Fibroblast of the aortic adventitia (primary cell): ENCODE data around the gene BIRC2. TPM values are rescaled to one million over a fixed set of nuclear protein-coding genes. Genes with fewer than 3 reads are reported as not detected.

Source experiments
- DNase-seq: peaks from one replicate; pipeline ENCODE4 v3.0.0-alpha.2; 2010; ENCODE audit warnings: low read depth
- H3K4me3 ChIP-seq: 2 replicates; pipeline ENCODE4 v1.5.1; 2011; ENCODE audit warnings: low read depth, mild to moderate bottlenecking, control low read depth, low read length, moderate library complexity
- CTCF ChIP-seq: IDR thresholded peaks from 2 replicates; pipeline ENCODE4 v1.5.1; 2011; ENCODE audit warnings: mild to moderate bottlenecking, low read length, control low read depth, inconsistent platforms; ENCODE audit not compliant: insufficient read depth
- total RNA-seq: library from RNA; depleted of rRNA; stranded (reverse); fragments of >200 nt; gene quantifications from 2 replicates; pipeline ENCODE4 v1.2.3, GENCODE V29; 2012; ENCODE audit warnings: low replicate concordance

The BIRC2 gene
- total RNA-seq, 1 donor, result 68.7 TPM

DNA sequence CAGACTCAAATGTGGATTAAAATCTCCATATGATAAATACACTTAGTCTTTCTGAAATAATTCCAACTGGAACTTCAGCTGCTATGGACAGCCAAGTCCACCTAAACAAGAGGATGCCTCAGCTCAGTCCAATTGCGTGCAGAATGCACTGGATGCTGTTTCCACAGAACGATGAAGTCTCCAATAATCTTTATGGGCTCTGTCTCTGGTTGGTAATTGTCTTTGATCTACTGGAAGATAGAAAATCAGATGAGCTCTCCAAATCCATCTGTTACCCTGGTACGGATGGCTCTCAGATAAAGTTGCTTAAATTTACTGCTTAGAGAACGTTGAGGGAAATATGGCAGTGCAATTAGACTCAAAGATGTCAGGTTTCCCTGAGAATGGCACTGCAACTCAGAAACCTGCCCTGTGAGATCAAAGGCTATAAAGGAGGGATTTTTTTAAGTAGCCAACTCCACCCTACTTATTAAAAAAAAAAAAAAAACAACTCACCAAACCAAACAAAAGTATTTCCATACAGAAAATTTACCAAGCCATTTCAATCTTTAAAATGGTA is 30.6 kb upstream of the BIRC2 start:
- no peak for DNase-seq
- no peak for TF ChIP-seq CTCF
- H3K4me3 ChIP-seq, result no peak overlapping the region

GRCh38 chr11:102317099-102317767 is 29.8 kb upstream of the BIRC2 start, which contains the start of gene BIRC3:
TSS of gene BIRC3 (plus strand) at chr11:102317484. CDS start at chr11:102324510, 7,026 bp downstream.
- peak; percentile 48 for TF ChIP-seq CTCF
- peak; percentile 95 for DNase-seq
- H3K4me3 ChIP-seq, result peak within 1 kb of the TSS; percentile 72

- TF ChIP-seq CTCF, result no peak
- H3K4me3 ChIP-seq, result peak overlapping the region; percentile 72
- DNase-seq, result peak; percentile 17
These were observed 29.3 kb upstream of the BIRC2 start for GRCh38 chr11:102317768-102318103.

GRCh38 chr11:102318469-102318868 is 28.5 kb upstream of the BIRC2 start:
- H3K4me3 ChIP-seq, result no peak overlapping the region
- no peak for TF ChIP-seq CTCF
- DNase-seq, result peak; percentile 26

GRCh38 chr11:102319544-102319943 is 27.5 kb upstream of the BIRC2 start:
- no peak overlapping the region for H3K4me3 ChIP-seq
- no peak for TF ChIP-seq CTCF
- no peak for DNase-seq

GRCh38 chr11:102320188-102320587 is 26.8 kb upstream of the BIRC2 start:
- no peak for DNase-seq
- no peak for TF ChIP-seq CTCF

More at GRCh38 chr11:102320188-102320587, 26.8 kb upstream of the BIRC2 start:
- H3K4me3 ChIP-seq, result no peak overlapping the region
